ENCODE data around the gene ABCA2. TPM values are rescaled to one million over a fixed set of nuclear protein-coding genes. Genes with fewer than 3 reads are reported as not detected.

The ABCA2 gene
- total and polyA plus RNA-seq, 2 donors from 2014 or later, result 39.2 to 72.1 TPM

GRCh38 chr9:136978865-136979544 lies 49.0 kb downstream of the ABCA2 start:
- Histone ChIP-seq H3K9ac (ENCODE audit: low read length in 3 of 3) (no peak overlapping the region), H3K36me3 (ENCODE audit: control insufficient read depth in 2 of 3, insufficient read depth in 3 of 3, low read length in 3 of 3) (peaks cover 0 to 3% (median 0%) of the 10 kb centered on the region in 3 donors), H3K4me1 (ENCODE audit: control insufficient read depth in 2 of 3, insufficient read depth in 2 of 3, low read depth in 1 of 3, low read length in 3 of 3) (peaks cover 0 to 14% (median 0%) of the 10 kb centered on the region in 3 donors), H3K27ac (ENCODE audit: low read depth in 2 of 2, low read length in 2 of 2) (no peak overlapping the region), H3K4me3 (ENCODE audit: low read length in 3 of 3) (no peak overlapping the region), H3K9me3 (ENCODE audit: control insufficient read depth in 2 of 3, insufficient read depth in 1 of 3, low read length in 3 of 3) (no peaks in the 10 kb centered on the region), H3K27me3 (ENCODE audit: control insufficient read depth, insufficient read depth, low read length) (peaks cover 4% of the 10 kb centered on the region)
- DNase-seq (peak in 2 of 5 donors; percentile 83 to 85), FAIRE-seq (no peak)
- intact Hi-C loops (cut with DNase I), result no loop called here
- TF ChIP-seq CTCF (IDR thresholded peaks at IDR 0.05; ENCODE audit: borderline replicate concordance, extremely low read depth, insufficient read depth), result no peak

GRCh38 chr9:136978073-136978864 lies 49.8 kb downstream of the ABCA2 start:
- FAIRE-seq (no peak), DNase-seq (peak; percentile 70 to 94 (median 82))
- TF ChIP-seq CTCF (IDR thresholded peaks at IDR 0.05; ENCODE audit: borderline replicate concordance, extremely low read depth, insufficient read depth), result no peak
- Histone ChIP-seq H3K4me3 (ENCODE audit: low read length in 3 of 3) (peak overlapping the region in 1 of 3 donors; percentile 41), H3K4me1 (ENCODE audit: control insufficient read depth in 2 of 3, insufficient read depth in 2 of 3, low read depth in 1 of 3, low read length in 3 of 3) (peaks cover 0 to 14% (median 0%) of the 10 kb centered on the region in 3 donors), H3K9me3 (ENCODE audit: control insufficient read depth in 2 of 3, insufficient read depth in 1 of 3, low read length in 3 of 3) (no peaks in the 10 kb centered on the region), H3K9ac (ENCODE audit: low read length in 3 of 3) (no peak overlapping the region), H3K27ac (ENCODE audit: low read depth in 2 of 2, low read length in 2 of 2) (no peak overlapping the region), H3K36me3 (ENCODE audit: control insufficient read depth in 2 of 3, insufficient read depth in 3 of 3, low read length in 3 of 3) (no peaks in the 10 kb centered on the region), H3K27me3 (ENCODE audit: control insufficient read depth, insufficient read depth, low read length) (no peaks in the 10 kb centered on the region)
- intact Hi-C loops (cut with DNase I), result no loop called here

GRCh38 chr9:136977649-136978072 lies 50.4 kb downstream of the ABCA2 start:
- peaks cover 0 to 14% (median 0%) of the 10 kb centered on the region in 3 donors for H3K4me1 ChIP-seq (ENCODE audit: control insufficient read depth in 2 of 3, insufficient read depth in 2 of 3, low read depth in 1 of 3, low read length in 3 of 3)
- H3K27ac ChIP-seq (ENCODE audit: low read depth in 2 of 2, low read length in 2 of 2), result peak overlapping the region; percentile 17 to 23
- H3K27me3 ChIP-seq (ENCODE audit: control insufficient read depth, insufficient read depth, low read length), result no peaks in the 10 kb centered on the region
- H3K9me3 ChIP-seq (ENCODE audit: control insufficient read depth in 2 of 3, insufficient read depth in 1 of 3, low read length in 3 of 3), result no peaks in the 10 kb centered on the region
- no peak for TF ChIP-seq CTCF (IDR thresholded peaks at IDR 0.05; ENCODE audit: borderline replicate concordance, extremely low read depth, insufficient read depth)
- no peak overlapping the region for H3K9ac ChIP-seq (ENCODE audit: low read length in 3 of 3)
- peak overlapping the region in 1 of 3 donors; percentile 41 for H3K4me3 ChIP-seq (ENCODE audit: low read length in 3 of 3)
- DNase-seq (no peak), FAIRE-seq (no peak)
- no peaks in the 10 kb centered on the region for H3K36me3 ChIP-seq (ENCODE audit: control insufficient read depth in 2 of 3, insufficient read depth in 3 of 3, low read length in 3 of 3)
- intact Hi-C loops (cut with DNase I), result no loop called here

All from kidney (tissue), 14 donors.